ENCODE results near the gene PTX4.

PTX4 gene, protein sequence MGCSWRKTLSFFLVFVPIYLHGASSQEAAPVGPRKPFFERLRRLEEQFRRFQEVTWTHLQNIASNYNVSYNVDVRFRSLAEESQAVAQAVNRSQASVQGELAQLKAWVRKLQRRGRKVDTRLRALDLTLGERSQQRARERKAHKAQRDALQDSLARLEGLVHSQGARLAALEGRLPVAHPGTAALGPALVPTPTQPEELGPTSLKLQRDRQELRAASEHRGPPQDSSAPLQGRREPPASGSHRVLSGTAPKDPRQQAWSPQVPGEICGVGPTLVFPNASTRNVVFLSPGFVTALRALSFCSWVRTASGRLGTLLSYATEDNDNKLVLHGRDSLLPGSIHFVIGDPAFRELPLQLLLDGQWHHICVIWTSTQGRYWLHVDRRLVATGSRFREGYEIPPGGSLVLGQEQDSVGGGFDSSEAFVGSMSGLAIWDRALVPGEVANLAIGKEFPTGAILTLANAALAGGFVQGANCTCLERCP

GRCh38 chr16:1488619-1489018, at the start of gene PTX4:
TSS of gene PTX4 (minus strand) at chr16:1488944. CDS start at chr16:1488909, 35 bp downstream.
- no peak for DNase-seq

GRCh38 chr16:1537763-1538289, 49.1 kb upstream of the PTX4 start:
- DNase-seq = no peak

- no peak for DNase-seq
Measured at GRCh38 chr16:1537138-1537577, 48.4 kb upstream of the PTX4 start.

DNA sequence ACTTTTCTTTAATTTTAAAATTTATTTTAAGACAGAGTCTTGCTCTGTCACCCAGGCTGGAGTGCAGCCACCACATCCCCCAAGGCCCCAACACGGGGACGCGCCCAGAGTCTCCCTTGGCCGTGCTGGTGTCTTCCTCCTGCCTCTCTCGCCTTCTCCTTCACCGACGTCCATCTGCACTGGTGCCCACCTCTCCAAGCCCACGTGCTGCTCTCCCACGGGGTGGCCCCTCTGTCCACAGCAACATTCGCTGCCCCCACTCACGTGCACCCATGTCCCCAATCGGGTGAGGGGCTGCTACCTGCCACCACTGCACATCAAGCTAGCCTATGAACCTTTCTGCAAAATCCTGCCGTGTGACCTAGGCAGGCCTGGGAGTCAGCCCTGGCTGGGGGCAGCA, 47.9 kb upstream of the PTX4 start:
- no peak for DNase-seq

DNA sequence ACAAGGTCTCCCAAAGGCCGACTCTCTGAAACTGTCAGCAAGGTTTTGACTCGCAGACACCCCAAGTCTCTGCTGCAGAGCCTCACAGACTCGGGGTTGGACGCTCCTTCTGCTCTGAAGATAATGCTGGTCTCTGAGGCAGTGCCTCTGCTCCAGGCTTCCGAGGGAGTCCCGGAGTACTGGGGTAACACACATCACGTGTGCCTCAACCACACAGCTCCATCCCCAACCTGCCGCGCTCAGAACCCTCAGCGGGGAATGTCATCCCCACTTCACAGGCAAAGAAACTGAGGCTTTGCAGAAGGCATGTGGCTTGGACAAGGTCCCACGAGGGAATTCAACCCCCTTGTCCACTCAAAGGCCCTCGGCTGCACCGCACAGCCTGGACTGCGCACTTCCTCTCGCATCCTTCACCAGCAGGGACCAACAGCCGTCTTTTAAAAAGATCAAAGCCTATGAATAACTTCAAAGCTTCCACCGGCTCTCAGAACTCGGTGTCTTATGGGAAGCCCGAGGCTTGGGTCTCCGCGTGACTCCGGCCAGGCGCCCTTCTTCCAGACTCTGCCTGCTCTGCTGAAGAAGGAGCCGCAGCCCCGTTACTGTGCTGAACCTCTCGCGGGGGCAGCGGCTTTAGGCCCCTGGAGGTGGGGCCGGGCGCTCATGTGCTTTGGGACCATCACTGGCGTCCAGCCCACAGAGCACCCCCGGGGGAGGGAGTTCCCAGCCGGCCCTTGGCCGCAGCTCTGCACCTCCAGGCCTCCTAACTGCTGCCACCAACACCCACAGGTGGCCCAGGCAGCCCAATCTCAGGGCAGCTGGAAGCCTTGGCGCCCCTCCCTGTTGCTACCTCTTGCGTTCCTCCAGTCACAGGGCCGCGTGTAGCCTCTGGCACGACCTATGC, 46.9 kb upstream of the PTX4 start:
- no peak for DNase-seq

DNA sequence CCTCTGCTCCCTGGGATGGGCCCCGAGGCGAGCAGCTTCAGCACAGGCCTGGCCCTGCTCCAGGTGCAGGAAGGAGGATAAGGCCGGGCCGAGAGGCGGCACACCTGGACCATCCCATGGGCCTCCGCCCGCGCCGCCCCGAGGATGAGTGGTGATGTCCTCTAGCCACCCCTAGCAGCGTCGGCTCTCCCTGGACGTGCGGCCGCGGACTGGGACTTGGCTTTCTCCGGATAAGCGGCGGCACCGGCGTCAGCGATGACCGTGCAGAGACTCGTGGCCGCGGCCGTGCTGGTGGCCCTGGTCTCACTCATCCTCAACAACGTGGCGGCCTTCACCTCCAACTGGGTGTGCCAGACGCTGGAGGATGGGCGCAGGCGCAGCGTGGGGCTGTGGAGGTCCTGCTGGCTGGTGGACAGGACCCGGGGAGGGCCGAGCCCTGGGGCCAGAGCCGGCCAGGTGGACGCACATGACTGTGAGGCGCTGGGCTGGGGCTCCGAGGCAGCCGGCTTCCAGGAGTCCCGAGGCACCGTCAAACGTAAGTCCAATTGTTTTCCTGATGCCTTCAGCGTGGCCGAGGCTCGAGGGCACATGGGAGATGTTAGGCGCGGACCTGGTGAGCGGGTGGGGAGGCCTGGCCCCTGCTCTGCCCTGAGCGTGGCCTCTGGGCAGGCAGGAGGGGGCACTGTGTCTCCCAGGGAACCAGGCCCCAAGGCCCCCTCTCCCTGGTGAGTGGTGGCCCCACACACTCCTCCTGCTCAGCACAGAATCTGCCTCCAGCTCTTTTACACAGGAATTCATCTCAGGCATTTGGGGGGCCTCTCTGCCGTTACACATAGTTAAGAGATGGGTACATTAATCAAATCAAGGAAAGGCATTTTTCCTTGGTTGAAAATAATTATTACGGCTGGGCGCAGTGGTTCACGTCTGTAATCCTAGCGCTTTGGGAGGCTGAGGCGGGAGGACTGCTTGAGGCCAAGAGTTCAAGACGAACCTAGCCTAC, 45.6 kb upstream of the PTX4 start:
- DNase-seq = no peak

DNA sequence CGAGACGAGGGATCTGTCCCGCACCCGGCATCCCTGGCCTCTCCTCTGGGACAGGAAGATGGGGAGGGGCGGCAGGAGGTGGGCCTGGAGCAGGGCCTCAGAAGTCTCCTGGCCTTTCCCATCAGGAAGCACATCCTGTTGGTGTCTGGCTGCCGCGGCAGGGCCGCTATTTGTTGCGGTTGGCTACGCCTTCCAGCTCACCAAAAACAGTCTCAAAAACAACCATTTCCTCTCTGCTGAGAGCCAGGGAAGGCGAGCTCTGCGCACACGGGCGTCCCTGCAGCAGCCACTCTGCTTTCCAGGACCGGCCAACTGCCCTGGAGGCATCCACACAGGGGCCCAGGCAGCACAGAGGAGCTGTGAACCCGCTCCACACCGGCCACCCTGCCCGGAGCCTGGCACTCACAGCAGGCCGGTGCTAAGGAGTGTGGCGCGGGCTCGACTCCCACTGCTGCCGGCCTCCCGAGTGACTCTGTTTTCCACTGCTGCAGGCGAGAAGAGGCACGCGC, 44.8 kb upstream of the PTX4 start, which contains the start of gene TMEM204:
TSS of gene TMEM204 (plus strand) at position 224 of the 509 bp plus-strand sequence. CDS start 610 bp downstream, outside the sequence.
- DNase-seq = peak; percentile 76

- DNase-seq = no peak
Measured at GRCh38 chr16:1532771-1533170, 44.0 kb upstream of the PTX4 start.

DNA sequence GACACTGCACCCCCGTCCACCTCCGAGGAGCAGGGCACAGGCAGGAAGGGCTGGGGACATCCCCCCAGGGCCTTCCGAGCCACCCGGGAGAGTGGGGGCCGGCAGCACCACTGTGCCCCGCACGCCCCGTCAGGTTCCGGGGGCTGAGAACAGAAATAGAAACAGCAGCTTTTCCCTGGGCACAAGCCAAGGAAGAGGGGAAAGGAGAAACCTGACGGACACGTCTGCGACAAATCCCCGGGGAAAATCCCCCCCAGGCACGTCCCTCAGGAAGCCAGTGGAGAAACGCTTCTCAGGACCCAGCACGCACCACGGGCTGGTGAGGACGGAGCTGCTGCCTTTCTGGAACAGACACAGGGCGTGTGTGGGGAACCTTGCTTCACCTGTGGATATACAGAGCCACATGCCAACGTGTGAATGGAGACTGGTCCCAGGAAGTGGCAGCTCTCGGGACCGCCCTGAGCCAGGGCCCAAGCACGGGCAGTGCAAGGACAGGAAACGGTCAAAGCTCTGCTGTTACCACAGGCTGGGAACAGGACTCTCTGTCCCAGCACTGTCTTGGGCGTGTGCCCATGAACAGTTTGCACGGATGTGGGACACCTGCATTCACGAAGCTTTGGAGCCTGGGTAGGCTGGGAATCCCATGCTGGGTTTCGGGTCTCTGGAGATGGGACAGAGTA, 43.5 kb upstream of the PTX4 start:
- no peak for DNase-seq

DNA sequence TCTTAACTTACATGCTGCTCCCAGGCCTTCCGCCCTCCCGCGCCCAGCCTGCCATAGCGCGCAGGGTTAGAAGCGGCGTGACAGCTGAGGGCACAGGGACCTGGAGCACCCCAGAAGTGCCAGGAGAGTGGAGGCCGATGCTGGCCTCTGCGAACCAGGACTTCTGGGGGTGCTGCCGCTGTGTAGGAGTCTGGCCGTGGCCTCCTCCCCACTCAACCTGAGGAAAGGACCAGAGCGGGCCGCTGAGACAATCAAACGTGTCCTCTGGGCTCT, 42.8 kb upstream of the PTX4 start:
- no peak for DNase-seq

DNA sequence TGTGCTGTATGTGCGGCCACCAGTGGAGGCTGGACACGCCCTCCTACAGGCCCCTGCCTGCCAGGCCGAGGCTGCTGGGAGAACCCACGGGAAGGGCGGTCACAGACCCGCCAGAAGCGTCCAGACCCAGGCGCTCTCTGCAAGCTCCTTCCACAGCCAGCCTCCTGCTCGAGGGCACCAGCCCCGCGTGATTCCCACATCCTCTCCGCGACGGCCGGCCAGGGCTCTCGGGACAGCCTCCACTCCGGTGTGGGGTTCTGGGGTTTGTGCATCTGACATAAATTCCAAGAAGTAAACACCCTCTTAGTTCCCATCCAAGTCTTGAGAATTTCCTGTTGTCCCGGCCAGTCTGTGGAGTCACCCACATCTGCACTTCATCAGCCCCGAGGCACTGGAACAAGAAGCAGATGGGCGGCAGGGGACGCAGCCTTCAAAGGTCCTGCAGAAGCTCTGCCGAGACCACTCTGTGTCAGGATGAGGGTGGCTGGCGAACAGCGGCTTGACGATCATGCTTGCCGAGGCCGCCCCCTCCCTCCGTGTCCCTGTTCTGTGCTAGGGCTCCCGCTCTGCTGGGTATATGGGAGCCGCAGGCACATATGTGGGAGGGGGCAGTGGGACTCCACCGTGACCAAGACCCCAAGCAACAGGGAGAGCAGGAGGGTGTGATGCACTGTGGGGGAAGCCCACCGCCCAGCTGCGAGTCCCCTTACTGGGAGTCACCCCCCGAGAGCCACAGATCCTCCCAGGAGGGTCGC, 42.3 kb upstream of the PTX4 start:
- peak; percentile 91 for DNase-seq

- no peak for DNase-seq
Measured at GRCh38 chr16:1530349-1530882, 41.7 kb upstream of the PTX4 start.

DNA sequence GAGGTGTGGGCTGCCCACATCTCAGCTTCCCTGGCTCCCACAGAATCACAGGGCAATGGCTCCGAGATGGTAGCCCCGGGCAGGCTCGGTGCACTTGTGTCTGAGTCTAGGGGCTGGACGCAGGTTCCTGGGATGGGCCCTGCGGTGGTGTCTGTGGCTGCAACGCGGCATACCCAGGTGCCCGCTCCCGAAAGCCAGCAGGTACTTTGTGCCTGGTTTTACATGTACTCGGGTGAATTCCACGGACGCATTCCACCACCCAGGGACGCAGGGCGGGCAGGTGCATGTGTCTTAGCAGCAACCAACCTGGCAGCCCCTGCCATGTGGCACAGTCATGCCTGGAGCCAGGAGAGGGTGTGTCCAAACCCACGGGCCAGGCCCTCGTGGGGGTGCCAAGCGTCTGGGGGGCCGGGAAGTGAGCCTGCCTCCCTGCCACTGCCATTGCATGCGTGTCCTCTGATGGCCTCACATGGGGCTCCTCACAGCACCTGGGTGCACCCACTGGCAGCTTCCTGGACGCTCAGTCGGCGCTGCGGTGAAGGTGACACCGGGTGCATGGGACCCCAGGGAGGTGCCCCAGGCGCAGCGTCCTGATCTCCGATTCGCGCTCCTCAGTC, 40.3 kb upstream of the PTX4 start:
- DNase-seq = no peak

- no peak for DNase-seq
Measured at GRCh38 chr16:1527836-1528811, 39.4 kb upstream of the PTX4 start.

DNA sequence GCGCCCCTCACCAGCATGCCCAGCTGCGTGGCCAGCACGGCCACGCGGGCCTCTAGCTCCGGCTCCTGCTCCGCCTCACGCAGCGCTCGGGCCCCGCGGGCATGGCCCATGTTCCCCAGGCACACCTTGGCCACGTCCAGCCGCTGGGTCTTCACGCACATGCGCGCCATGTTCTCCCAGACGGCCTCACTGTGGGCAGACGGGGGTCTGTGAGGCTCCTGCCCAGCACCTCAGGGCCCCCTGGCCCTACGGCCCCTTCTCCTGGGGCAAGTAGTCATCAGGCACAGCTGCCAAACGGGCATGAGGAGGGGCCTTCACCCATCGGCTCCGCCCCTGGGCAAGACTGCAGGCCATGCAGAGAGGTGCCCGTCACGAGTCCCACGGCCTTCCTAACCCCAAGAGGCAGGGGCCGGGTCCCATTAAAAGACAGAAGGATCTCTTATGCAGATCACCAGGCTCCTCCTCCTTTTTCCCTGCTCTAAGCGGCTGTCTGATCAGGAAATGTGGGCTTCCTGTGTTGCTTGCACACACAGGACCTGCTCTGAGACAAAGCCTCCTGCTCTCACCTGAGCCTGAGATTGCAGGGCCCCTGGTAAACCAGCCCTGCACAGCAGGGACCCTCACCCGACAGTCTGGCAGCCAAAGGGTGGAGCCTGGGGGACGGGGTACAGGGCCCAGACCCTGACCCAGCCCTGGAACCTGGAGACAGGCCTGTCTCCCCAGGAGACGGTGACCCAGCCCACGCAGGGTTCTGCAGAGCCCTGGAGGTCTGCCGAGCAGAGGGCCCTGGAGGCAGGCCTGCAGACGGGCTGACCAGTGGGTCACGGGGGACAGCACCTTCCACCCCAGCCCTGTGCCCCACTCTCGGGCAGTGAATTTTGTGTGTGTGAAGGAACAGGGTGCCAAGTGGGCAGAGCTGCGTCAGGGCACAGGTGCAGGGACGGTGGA, 38.1 kb upstream of the PTX4 start:
- no peak for DNase-seq

DNA sequence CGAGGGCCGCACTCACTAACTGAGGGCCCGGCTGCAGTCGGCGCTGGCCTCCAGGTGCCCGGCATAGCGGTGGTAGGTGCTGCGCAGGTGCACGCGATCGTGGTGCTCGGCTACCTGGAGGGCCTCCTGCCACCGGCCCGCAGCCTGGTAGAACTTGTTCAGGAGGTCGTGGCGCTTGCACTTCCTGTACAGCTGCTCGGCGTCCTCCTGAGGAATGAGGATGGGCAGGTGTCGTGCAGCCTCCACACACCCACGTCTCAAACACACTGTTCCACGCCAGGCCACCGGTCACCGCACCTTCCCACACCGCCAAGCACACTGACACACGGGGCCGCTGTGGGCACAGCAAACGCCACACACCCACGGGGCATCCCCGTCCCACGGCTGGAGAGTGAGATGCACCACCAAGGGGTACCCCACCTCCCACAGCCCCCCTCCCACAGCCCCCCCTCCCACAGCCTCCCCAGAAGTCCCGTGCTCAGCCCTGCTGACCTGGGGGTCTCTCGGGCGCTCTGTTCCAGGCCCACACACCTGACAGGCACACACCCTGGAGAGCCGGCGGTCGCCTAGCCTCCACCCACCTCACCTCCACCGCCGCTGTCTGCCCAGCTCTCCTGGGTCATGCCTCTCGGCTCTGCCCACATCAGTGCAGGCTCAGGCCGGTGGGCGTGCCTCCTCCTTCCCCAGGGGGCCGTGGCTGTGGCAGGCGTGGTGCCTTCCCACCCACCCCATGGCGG, 37.3 kb upstream of the PTX4 start:
- DNase-seq = no peak

DNA sequence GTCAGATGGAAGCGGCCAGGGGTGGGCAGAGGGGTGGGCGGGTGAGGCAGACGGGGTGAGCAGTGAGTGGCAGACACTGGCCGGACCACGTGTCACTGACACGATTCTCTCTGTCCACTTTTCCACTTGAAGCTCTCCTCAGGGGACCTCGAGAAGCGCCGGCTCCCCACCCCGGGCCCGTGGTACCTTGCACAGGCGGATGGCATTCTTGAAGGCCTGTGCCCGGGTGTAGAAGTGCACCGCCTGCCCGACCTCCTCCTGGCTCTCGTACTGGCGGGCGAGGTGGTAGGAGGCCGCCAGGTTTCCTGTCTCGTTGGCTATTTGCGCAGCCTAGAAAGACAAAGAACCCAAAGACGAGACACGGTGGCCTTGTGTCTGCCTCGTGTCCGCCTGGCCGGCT, 35.6 kb upstream of the PTX4 start:
- no peak for DNase-seq

Data from islet precursor cell (in vitro differentiated cells).